ENCODE measurements around the gene GSG1L.

DNA sequence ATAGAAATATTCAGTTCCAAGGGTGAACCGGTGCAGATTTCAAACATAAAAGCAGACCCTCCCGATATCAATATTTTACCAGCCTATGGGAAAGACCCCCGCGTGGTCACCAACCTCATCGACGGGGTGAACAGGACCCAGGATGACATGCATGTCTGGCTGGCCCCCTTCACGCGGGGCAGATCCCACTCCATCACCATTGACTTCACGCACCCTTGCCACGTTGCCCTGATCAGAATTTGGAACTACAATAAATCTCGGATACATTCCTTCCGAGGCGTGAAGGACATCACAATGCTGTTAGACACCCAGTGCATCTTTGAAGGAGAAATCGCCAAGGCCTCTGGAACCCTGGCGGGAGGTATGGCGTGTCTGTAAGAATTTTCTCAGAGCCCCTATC lies 313.6 kb downstream of the GSG1L start:
- TF ChIP-seq POLR2A (IDR thresholded peaks at IDR 0.05; ENCODE audit: low read length) (no peak), GATA1 (IDR thresholded peaks at IDR 0.05; ENCODE audit: low read depth, low read length) (no peak)

Data from erythroblast (primary cell).